A673 (cell line): ENCODE results near the gene PEAK3. TPM values are rescaled to one million over a fixed set of nuclear protein-coding genes. Genes with fewer than 3 reads are reported as not detected.

Source experiments
- BruUV-seq: library from RNA; stranded (reverse); fragments of 400-500 nt; replicated peaks from 2 replicates; lab custom pipeline; 2021; lab: Mats Ljungman, UMichigan
- CTCF ChIA-PET: fragments of 300-600 bp; sonication (Branson Sonifier 250); formaldehyde crosslinking; loops from one replicate; lab custom pipeline; 2022; ENCODE audit warnings: antibody characterized with exemption; lab: Charles Lee
- POLR2A ChIA-PET: fragments of 300-600 bp; sonication (Branson Sonifier 250); formaldehyde crosslinking; loops from one replicate; lab custom pipeline; 2022; ENCODE audit warnings: antibody characterized with exemption; ENCODE audit not compliant: low non-redundant PET; lab: Charles Lee
- DNase-seq: peaks from one replicate; pipeline ENCODE4 v3.0.0-alpha.2; 2015; ENCODE audit warnings: low spot score
- H3K27ac ChIP-seq: fragments of 200-600 bp; sonication (generic); 2 replicates; pipeline ENCODE4 v1.5.1; 2016; ENCODE audit warnings: mixed run types, low read depth, mild to moderate bottlenecking, mixed read lengths, antibody characterized with exemption, low read length; ENCODE audit not compliant: poor library complexity, severe bottlenecking
- H3K27me3 ChIP-seq: fragments of 200-600 bp; sonication (generic); replicated peaks from 2 replicates; pipeline ENCODE4 v1.6.1; 2017; ENCODE audit warnings: mixed run types, low read depth, mild to moderate bottlenecking, mixed read lengths, antibody characterized with exemption, low read length; ENCODE audit not compliant: insufficient read depth, poor library complexity
- H3K36me3 ChIP-seq: fragments of 200-600 bp; sonication (generic); 2 replicates; pipeline ENCODE4 v1.6.1; 2016; ENCODE audit warnings: mixed run types, mild to moderate bottlenecking, mixed read lengths, antibody characterized with exemption, low read length; ENCODE audit not compliant: insufficient read depth, poor library complexity, severe bottlenecking
- H3K4me1 ChIP-seq: fragments of 200-600 bp; sonication (generic); 2 replicates; pipeline ENCODE4 v1.6.1; 2017; ENCODE audit warnings: mixed run types, mild to moderate bottlenecking, mixed read lengths, antibody characterized with exemption, low read length; ENCODE audit not compliant: insufficient read depth, poor library complexity, severe bottlenecking
- H3K4me3 ChIP-seq: fragments of 200-600 bp; sonication (generic); 2 replicates; pipeline ENCODE4 v1.5.1; 2016; ENCODE audit warnings: low read depth, mixed run types, mild to moderate bottlenecking, mixed read lengths, low read length; ENCODE audit not compliant: poor library complexity, severe bottlenecking
- H3K9me3 ChIP-seq: fragments of 200-600 bp; sonication (generic); 2 replicates; pipeline ENCODE4 v1.6.1; 2016; ENCODE audit warnings: mixed run types, low read depth, mild to moderate bottlenecking, mixed read lengths, antibody characterized with exemption, low read length; ENCODE audit not compliant: poor library complexity, severe bottlenecking
- EZH2 ChIP-seq: fragments of 200-600 bp; sonication (generic); IDR thresholded peaks from 2 replicates; pipeline ENCODE4 v1.6.1; 2017; ENCODE audit warnings: borderline replicate concordance, low read depth, mild to moderate bottlenecking, mixed read lengths, antibody characterized with exemption, low read length; ENCODE audit not compliant: poor library complexity, severe bottlenecking
- intact Hi-C: fragments of 100-400 bp; cut with micrococcal nuclease; formaldehyde crosslinking; loops from one replicate; pipeline ENCODE4 v1.10.0; 2022; ENCODE audit not compliant: unreplicated experiment
- total RNA-seq: library from RNA; stranded (reverse); gene quantifications from 2 replicates; pipeline ENCODE4 v1.2.3, GENCODE V29; 2021
- TF ChIP-seq, protein P1 (sequence below): fragments of 300-800, 200-600 bp; sonication (generic); conservative IDR thresholded peaks from 2 replicates; pipeline ENCODE4 v1.5.1; 2017; ENCODE audit warnings: low read depth, mild to moderate bottlenecking, antibody characterized with exemption, low read length, moderate library complexity, mixed read lengths

Gene PEAK3
- total RNA-seq, 1 experiment from 2014 or later: not detected

DNA sequence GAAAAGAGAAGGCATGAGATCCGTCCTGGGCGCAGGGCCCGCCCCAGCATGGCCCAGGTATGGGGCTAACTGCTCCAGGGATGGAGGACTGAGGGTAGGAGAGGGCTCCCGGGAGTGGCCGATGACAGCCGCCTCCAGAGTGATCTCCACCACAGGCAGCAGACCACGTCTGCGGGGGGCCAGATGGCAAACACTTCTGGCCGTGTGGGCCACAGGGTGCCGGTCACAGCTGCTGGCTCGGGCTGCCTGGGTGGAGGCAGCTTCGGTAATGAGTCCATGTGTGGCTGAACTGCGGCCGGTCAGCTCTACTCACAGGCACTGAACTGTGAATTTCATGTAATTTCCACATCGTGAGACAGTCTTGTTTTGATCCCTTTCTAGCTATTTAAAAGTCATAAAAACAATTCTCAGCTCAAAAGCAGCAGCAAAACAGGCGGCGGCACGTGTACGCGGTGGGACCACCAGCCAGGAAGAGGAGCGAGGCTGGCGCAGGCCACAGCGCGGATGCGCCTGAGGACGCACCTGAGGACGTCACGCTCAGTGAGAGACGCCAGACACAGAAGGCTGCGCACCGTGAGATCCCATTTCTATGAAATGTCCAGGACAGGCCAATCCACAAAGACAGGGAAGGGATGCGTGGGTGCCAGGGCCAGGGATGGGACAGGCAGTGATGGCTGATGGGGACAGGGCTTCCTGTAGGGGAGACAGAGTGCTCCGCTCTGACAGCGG lies 42.4 kb upstream of the PEAK3 start:
- Histone ChIP-seq H3K4me1 (peaks cover 7% of the 10 kb centered on the region), H3K27me3 (no peaks in the 10 kb centered on the region), H3K4me3 (no peak overlapping the region), H3K36me3 (peaks cover 11% of the 10 kb centered on the region), H3K9me3 (no peaks in the 10 kb centered on the region), H3K27ac (no peak overlapping the region)
- ChIA-PET CTCF (no interaction called here), POLR2A (no interaction called here)
- BruUV-seq: no TSS peak
- TF ChIP-seq EZH2: no peak
- TF ChIP-seq, protein P1, sequence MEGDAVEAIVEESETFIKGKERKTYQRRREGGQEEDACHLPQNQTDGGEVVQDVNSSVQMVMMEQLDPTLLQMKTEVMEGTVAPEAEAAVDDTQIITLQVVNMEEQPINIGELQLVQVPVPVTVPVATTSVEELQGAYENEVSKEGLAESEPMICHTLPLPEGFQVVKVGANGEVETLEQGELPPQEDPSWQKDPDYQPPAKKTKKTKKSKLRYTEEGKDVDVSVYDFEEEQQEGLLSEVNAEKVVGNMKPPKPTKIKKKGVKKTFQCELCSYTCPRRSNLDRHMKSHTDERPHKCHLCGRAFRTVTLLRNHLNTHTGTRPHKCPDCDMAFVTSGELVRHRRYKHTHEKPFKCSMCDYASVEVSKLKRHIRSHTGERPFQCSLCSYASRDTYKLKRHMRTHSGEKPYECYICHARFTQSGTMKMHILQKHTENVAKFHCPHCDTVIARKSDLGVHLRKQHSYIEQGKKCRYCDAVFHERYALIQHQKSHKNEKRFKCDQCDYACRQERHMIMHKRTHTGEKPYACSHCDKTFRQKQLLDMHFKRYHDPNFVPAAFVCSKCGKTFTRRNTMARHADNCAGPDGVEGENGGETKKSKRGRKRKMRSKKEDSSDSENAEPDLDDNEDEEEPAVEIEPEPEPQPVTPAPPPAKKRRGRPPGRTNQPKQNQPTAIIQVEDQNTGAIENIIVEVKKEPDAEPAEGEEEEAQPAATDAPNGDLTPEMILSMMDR: no peak
- intact Hi-C loops: no loop called here
- no peak for DNase-seq

DNA sequence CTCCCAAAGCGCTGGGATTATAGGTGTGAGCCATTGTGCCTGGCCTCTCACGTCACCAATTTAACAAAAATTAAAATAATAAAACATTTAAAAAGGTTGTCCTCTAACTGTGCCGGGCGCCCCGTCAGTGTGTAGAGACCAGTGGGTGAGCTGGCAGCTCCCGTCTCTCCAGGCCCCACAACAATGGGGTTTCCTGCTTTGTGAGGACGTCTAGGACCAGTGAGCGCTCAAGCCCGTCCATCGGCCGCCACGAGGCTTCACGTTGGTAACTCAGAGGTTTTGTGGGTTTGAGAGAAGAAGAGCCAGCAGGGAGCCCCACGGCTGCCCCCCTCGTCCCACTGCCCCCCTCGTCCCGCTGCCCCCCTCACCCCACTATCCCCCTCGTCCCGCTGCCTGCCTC lies 41.7 kb upstream of the PEAK3 start:
- POLR2A ChIA-PET: no interaction called here
- Histone ChIP-seq H3K27ac (no peak overlapping the region), H3K36me3 (peaks cover 11% of the 10 kb centered on the region), H3K27me3 (no peaks in the 10 kb centered on the region), H3K4me3 (no peak overlapping the region), H3K9me3 (no peaks in the 10 kb centered on the region), H3K4me1 (peaks cover 7% of the 10 kb centered on the region)
- intact Hi-C loops: no loop called here
- no peak for DNase-seq
- TF ChIP-seq, protein P1: no peak
- TF ChIP-seq EZH2: no peak
- no TSS peak for BruUV-seq
- CTCF ChIA-PET: no interaction called here

DNA sequence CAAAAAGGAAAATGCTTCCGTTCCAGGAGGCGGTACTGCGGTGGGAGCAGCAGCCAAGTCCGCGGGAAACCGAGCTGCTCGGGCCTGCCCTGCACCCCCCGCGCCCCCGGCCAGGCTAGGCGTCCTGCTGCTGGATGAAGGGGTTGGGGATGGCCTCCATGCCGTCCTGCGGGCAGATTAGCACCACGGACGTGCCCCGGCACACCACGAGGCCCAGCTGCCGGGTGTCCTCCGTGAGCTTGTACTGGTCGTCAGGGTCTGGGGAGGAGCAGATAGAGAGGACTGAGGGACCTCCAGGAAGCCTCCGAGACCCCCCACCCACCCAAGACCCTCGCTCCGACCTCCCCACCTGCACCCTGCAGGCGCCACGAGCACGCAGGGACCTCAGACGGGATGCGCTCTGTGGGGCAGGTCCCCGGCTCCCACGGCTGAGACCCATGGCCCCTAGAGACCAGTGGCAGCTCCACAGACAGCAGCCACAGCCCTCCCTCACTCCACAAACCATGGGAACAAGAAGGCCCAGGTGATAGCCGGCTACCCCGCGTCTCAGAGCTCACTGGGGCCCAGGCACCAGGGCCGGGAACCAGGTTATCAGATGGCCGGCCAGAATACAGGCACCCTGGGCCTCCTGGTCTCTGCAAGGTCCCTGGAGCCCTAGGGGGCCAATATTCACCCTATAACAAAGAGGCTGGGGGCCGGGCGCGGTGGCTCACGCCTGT lies 39.7 kb upstream of the PEAK3 start:
- no TSS peak for BruUV-seq

More for the DNA sequence above, 39.7 kb upstream of the PEAK3 start:
- no peak overlapping the region for H3K4me3 ChIP-seq
- H3K27me3 ChIP-seq: no peaks in the 10 kb centered on the region
- H3K36me3 ChIP-seq: peaks cover 11% of the 10 kb centered on the region
- TF ChIP-seq EZH2: no peak
- no peaks in the 10 kb centered on the region for H3K9me3 ChIP-seq
- no peak for DNase-seq
- H3K4me1 ChIP-seq: peaks cover under 1% of the 10 kb centered on the region
- POLR2A ChIA-PET: no interaction called here
- CTCF ChIA-PET: no interaction called here
- no peak overlapping the region for H3K27ac ChIP-seq
- intact Hi-C loops: no loop called here
